ENCODE measurements around the gene GRPEL2.

Gene GRPEL2

GRCh38 chr5:149310947-149311658, 34.2 kb upstream of the GRPEL2 start:
- Mint-ChIP-seq H3K36me3 (ENCODE audit: low read depth) (no peaks in the 10 kb centered on the region), H3K4me1 (ENCODE audit: low read depth) (peaks cover 2% of the 10 kb centered on the region), H3K27ac (no peak overlapping the region), H3K4me3 (no peak overlapping the region), H3K9me3 (no peaks in the 10 kb centered on the region), H3K27me3 (ENCODE audit: low read depth) (no peaks in the 10 kb centered on the region)

GRCh38 chr5:149313151-149313841, 32.0 kb upstream of the GRPEL2 start:
- no peaks in the 10 kb centered on the region for H3K9me3 Mint-ChIP-seq
- H3K4me1 Mint-ChIP-seq (ENCODE audit: low read depth): peaks cover 2% of the 10 kb centered on the region
- no peak overlapping the region for H3K27ac Mint-ChIP-seq
- no peaks in the 10 kb centered on the region for H3K27me3 Mint-ChIP-seq (ENCODE audit: low read depth)
- H3K36me3 Mint-ChIP-seq (ENCODE audit: low read depth): no peaks in the 10 kb centered on the region
- H3K4me3 Mint-ChIP-seq: no peak overlapping the region

DNA sequence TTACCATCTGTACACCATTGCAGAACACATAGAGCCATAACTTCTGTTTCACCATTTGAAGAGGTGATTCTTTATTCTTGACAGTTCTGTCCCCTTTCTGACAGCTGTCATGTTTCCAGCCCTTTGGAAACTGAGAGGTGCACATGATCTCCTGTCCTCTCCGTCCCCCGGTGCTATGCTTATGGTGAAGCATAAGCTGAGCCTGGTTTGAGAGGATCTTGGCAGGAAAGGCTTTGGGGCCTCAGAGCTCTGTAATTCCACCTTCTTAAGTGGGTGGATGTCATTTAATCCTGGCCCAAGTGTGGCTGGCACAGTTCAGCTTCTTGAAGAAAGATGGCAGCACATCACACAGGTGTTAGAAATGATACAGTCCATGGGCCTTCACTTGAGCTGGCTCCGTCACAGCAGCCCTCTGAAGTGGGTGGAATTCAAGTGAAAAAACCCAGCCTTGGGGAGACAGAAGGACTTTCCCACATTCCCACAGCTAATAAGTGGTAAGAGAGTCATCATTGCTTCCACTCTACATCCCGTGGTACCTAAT, 30.7 kb upstream of the GRPEL2 start:
- no peaks in the 10 kb centered on the region for H3K27me3 Mint-ChIP-seq (ENCODE audit: low read depth)
- peaks cover 2% of the 10 kb centered on the region for H3K4me1 Mint-ChIP-seq (ENCODE audit: low read depth)
- H3K4me3 Mint-ChIP-seq: no peak overlapping the region
- no peaks in the 10 kb centered on the region for H3K36me3 Mint-ChIP-seq (ENCODE audit: low read depth)
- no peak overlapping the region for H3K27ac Mint-ChIP-seq
- H3K9me3 Mint-ChIP-seq: no peaks in the 10 kb centered on the region

DNA sequence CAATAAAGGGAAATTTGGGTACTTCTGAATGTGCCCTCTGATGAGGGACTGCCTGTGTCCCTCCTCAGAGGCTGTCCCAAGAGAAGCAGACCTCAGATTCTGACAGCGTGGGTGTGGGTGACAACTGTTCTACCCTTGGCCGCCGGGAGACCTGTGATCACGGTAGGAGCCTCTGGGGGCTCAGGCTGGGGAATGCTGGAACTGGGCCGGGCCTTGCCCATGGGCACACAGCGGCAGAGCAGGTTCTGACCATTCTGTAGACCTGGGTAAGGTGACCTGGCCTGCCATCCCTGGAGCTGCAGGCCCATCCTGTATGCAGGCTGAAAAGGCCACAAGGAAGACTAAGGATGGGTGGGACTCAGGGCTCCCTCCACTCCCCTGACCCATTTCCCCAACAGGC, 29.5 kb upstream of the GRPEL2 start:
- Mint-ChIP-seq H3K4me3 (no peak overlapping the region), H3K27me3 (ENCODE audit: low read depth) (no peaks in the 10 kb centered on the region), H3K9me3 (no peaks in the 10 kb centered on the region), H3K36me3 (ENCODE audit: low read depth) (no peaks in the 10 kb centered on the region), H3K27ac (no peak overlapping the region), H3K4me1 (ENCODE audit: low read depth) (peaks cover 2% of the 10 kb centered on the region)

DNA sequence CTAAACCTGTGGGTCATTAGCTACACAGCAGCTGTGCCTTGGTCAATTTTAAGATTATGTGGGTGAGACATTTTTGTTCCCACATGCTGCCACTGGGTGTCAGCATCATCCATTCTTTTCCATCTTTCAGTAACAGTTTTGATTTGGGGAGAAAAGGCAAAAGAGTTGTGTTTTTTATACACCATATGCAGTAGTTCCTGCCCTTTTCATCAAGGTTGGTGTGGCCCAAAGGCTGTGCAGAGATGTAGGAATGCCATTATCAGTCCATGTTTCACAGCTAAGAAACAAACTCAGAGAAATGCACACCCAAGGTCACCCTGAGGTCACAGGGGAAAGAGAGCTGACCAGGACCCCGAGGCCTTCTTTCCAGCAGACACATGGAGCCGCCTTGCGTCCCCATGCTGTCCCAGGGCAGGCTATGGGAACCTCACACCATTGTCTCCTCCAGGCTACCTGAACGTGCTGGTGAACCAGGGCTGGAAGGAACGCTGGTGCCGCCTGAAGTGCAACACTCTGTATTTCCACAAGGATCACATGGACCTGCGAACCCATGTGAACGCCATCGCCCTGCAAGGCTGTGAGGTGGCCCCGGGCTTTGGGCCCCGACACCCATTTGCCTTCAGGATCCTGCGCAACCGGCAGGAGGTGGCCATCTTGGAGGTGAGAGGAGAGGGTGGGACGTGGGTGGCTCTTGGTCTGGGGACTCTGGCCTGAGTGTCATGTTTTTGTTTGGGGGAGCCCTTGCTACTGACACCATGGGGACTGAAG, 27.8 kb upstream of the GRPEL2 start:
- no peak overlapping the region for H3K4me3 Mint-ChIP-seq
- H3K9me3 Mint-ChIP-seq: no peaks in the 10 kb centered on the region
- no peak overlapping the region for H3K27ac Mint-ChIP-seq
- no peaks in the 10 kb centered on the region for H3K4me1 Mint-ChIP-seq (ENCODE audit: low read depth)
- no peaks in the 10 kb centered on the region for H3K27me3 Mint-ChIP-seq (ENCODE audit: low read depth)
- H3K36me3 Mint-ChIP-seq (ENCODE audit: low read depth): no peaks in the 10 kb centered on the region

DNA sequence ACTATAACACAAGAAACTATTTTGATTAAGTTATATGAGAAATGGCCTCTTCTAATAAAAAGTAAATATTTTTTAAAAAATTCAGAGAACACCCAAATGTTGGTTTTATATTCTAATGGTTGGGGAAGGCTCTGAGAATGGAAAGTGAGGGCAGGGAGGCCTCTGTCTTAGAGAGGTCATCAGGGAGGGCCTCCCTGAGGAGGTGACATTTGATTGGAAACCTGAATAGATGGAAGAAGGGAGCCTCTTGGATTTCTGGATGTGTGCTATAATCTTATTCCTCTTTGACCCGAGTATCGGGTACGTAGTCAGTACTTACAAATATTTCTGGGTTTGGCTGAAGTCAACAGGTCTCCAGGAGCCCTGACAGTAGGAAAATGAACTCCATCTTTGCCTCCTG, 26.1 kb upstream of the GRPEL2 start:
- no peaks in the 10 kb centered on the region for H3K36me3 Mint-ChIP-seq (ENCODE audit: low read depth)
- no peaks in the 10 kb centered on the region for H3K27me3 Mint-ChIP-seq (ENCODE audit: low read depth)
- no peak overlapping the region for H3K4me3 Mint-ChIP-seq
- H3K4me1 Mint-ChIP-seq (ENCODE audit: low read depth): no peaks in the 10 kb centered on the region
- no peaks in the 10 kb centered on the region for H3K9me3 Mint-ChIP-seq
- H3K27ac Mint-ChIP-seq: no peak overlapping the region

- Mint-ChIP-seq H3K4me3 (no peak overlapping the region), H3K27me3 (ENCODE audit: low read depth) (no peaks in the 10 kb centered on the region), H3K36me3 (ENCODE audit: low read depth) (no peaks in the 10 kb centered on the region), H3K9me3 (no peaks in the 10 kb centered on the region), H3K27ac (no peak overlapping the region), H3K4me1 (ENCODE audit: low read depth) (no peaks in the 10 kb centered on the region)
Measured at GRCh38 chr5:149320791-149321330, 24.4 kb upstream of the GRPEL2 start.

GRCh38 chr5:149322518-149322917, 22.8 kb upstream of the GRPEL2 start:
- Mint-ChIP-seq H3K4me1 (ENCODE audit: low read depth) (no peaks in the 10 kb centered on the region), H3K27ac (no peak overlapping the region), H3K27me3 (ENCODE audit: low read depth) (no peaks in the 10 kb centered on the region), H3K4me3 (no peak overlapping the region), H3K9me3 (no peaks in the 10 kb centered on the region), H3K36me3 (ENCODE audit: low read depth) (no peaks in the 10 kb centered on the region)

GRCh38 chr5:149323210-149323609, 22.1 kb upstream of the GRPEL2 start:
- H3K4me3 Mint-ChIP-seq: no peak overlapping the region

DNA sequence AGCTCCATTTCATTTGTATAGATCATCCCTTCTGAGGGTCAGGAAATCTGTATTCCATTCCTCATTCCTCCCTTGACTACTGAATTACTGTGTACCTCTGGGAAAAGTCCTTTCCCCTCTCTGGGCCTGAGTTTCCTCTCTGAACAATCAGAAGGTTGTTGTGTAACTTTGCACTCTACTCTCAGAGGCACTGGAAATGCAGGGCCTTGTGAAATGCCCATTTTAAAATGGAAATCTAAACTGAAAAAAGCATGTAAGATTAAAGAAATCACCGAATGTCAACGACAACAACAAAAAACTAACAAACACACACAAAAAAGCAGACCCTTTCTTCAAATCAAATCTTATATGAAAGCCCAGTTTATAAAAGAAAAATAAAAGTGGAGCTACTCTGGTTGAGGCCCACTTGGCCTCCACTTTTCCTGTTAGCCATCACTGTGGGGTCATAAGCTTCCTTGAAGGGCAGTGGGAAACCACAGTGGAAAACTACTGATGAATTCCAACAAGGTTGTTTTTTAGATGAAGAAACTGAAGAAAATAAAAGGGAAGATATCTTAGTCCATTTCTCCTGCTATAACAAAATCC, 21.6 kb upstream of the GRPEL2 start:
- no peaks in the 10 kb centered on the region for H3K9me3 Mint-ChIP-seq

More at GRCh38 chr5:149323210-149323609, 22.1 kb upstream of the GRPEL2 start:
- H3K36me3 Mint-ChIP-seq (ENCODE audit: low read depth): no peaks in the 10 kb centered on the region
- no peaks in the 10 kb centered on the region for H3K4me1 Mint-ChIP-seq (ENCODE audit: low read depth)
- H3K9me3 Mint-ChIP-seq: no peaks in the 10 kb centered on the region
- H3K27me3 Mint-ChIP-seq (ENCODE audit: low read depth): no peaks in the 10 kb centered on the region
- H3K27ac Mint-ChIP-seq: no peak overlapping the region

GRCh38 chr5:149324641-149325040, 20.7 kb upstream of the GRPEL2 start:
- Mint-ChIP-seq H3K36me3 (ENCODE audit: low read depth) (no peaks in the 10 kb centered on the region), H3K4me1 (ENCODE audit: low read depth) (no peaks in the 10 kb centered on the region), H3K27me3 (ENCODE audit: low read depth) (no peaks in the 10 kb centered on the region), H3K27ac (no peak overlapping the region), H3K4me3 (no peak overlapping the region), H3K9me3 (no peaks in the 10 kb centered on the region)

More for the DNA sequence above, 21.6 kb upstream of the GRPEL2 start:
- H3K4me3 Mint-ChIP-seq: no peak overlapping the region
- no peaks in the 10 kb centered on the region for H3K36me3 Mint-ChIP-seq (ENCODE audit: low read depth)
- no peaks in the 10 kb centered on the region for H3K4me1 Mint-ChIP-seq (ENCODE audit: low read depth)
- no peaks in the 10 kb centered on the region for H3K27me3 Mint-ChIP-seq (ENCODE audit: low read depth)
- H3K27ac Mint-ChIP-seq: no peak overlapping the region

GRCh38 chr5:149325166-149325735, 20.0 kb upstream of the GRPEL2 start:
- Mint-ChIP-seq H3K4me1 (ENCODE audit: low read depth) (no peaks in the 10 kb centered on the region), H3K36me3 (ENCODE audit: low read depth) (no peaks in the 10 kb centered on the region), H3K4me3 (no peak overlapping the region), H3K9me3 (no peaks in the 10 kb centered on the region), H3K27me3 (ENCODE audit: low read depth) (no peaks in the 10 kb centered on the region), H3K27ac (no peak overlapping the region)

GRCh38 chr5:149325894-149326293, 19.4 kb upstream of the GRPEL2 start:
- Mint-ChIP-seq H3K27ac (no peak overlapping the region), H3K27me3 (ENCODE audit: low read depth) (no peaks in the 10 kb centered on the region), H3K9me3 (no peaks in the 10 kb centered on the region), H3K36me3 (ENCODE audit: low read depth) (no peaks in the 10 kb centered on the region), H3K4me1 (ENCODE audit: low read depth) (no peaks in the 10 kb centered on the region), H3K4me3 (no peak overlapping the region)

DNA sequence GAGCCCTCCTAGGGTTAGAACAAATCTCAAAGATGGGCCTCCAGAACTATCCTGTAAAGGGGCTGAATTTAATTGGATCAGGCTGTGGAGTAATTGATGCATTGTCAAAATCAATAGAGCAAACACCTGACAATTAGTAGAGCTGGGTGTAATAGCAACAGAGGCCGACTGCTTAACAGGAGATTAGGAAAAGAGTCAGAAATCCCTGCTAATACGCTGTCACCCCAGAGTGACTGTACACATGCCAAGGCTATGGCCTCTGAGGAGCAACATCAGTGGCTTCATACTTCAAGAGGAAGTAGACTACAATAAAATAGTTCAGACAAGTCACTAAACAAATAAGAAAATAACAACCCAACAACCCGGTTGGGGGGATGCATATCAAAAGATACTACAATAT, 18.7 kb upstream of the GRPEL2 start:
- no peak overlapping the region for H3K27ac Mint-ChIP-seq
- H3K4me1 Mint-ChIP-seq (ENCODE audit: low read depth): no peaks in the 10 kb centered on the region
- H3K9me3 Mint-ChIP-seq: no peaks in the 10 kb centered on the region
- no peaks in the 10 kb centered on the region for H3K36me3 Mint-ChIP-seq (ENCODE audit: low read depth)
- no peaks in the 10 kb centered on the region for H3K27me3 Mint-ChIP-seq (ENCODE audit: low read depth)
- H3K4me3 Mint-ChIP-seq: no peak overlapping the region

Data from T-helper 1 cell treated with Interleukin-12 subunit alpha and Interleukin-12 subunit beta and Interleukin-4 antibody, amounts not matched to agents 30 μg/mL and 1 μg/mL, for 36 hours (primary cell).